Panc1 (cell line): Measurements from ENCODE around the gene N4BP3. TPM values are rescaled to one million over a fixed set of nuclear protein-coding genes. Genes with fewer than 3 reads are reported as not detected.
"Not testable (repeated sequence)": the region's sequence is repeated elsewhere in the genome, so short reads cannot be mapped to it uniquely, and the experiment has no call there.

ENCODE experiments used
- ATAC-seq: fragments of 200-7000 bp; cut with Tn5 transposase; 2 replicates; pipeline ENCODE4 v1.9.1; 2020; ENCODE audit warnings: mild to moderate bottlenecking, moderate library complexity
- BruUV-seq: library from RNA; stranded (reverse); fragments of 400-500 nt; replicated peaks from 2 replicates; lab custom pipeline; 2021; lab: Mats Ljungman, UMichigan
- CTCF ChIA-PET: fragments of 300-600 bp; sonication (Branson Sonifier 250); formaldehyde crosslinking; loops from one replicate; lab custom pipeline; 2022; ENCODE audit warnings: antibody characterized with exemption; lab: Charles Lee
- POLR2A ChIA-PET: fragments of 300-600 bp; sonication (Branson Sonifier 250); formaldehyde crosslinking; loops from one replicate; lab custom pipeline; 2022; ENCODE audit warnings: antibody characterized with exemption; lab: Charles Lee
- DNase-seq: peaks from one replicate; pipeline ENCODE4 v3.0.0-alpha.2; 2010; ENCODE audit warnings: low read depth, low spot score
- H3K27ac ChIP-seq: 2 replicates; pipeline ENCODE4 v1.5.1; 2011; ENCODE audit warnings: mild to moderate bottlenecking, low read length, inconsistent platforms
- H3K27me3 ChIP-seq: fragments of 200-500 bp; sonication (Bioruptor generic); 2 replicates; pipeline ENCODE4 v1.6.0; 2014; ENCODE audit warnings: low read length, inconsistent platforms; ENCODE audit not compliant: control insufficient read depth, insufficient read depth
- H3K36me3 ChIP-seq: fragments of 200-500 bp; sonication (Bioruptor generic); 2 replicates; pipeline ENCODE4 v1.5.1; 2014; ENCODE audit warnings: inconsistent platforms, mild to moderate bottlenecking, low read length, moderate library complexity; ENCODE audit not compliant: control insufficient read depth, insufficient read depth
- H3K4me1 ChIP-seq: 2 replicates; pipeline ENCODE4 v1.5.1; 2011; ENCODE audit warnings: inconsistent platforms, mild to moderate bottlenecking, low read length, moderate library complexity; ENCODE audit not compliant: control insufficient read depth, insufficient read depth
- H3K4me3 ChIP-seq, 2 experiments: 2 replicates each; pipeline ENCODE4 v1.5.1; 2011 to 2012; ENCODE audit warnings: low read depth in 2 of 2, low read length in 2 of 2, mild to moderate bottlenecking in 2 of 2, inconsistent platforms in 1 of 2, moderate library complexity in 1 of 2
- H3K9me3 ChIP-seq: fragments of 200-500 bp; sonication (Bioruptor generic); 2 replicates; pipeline ENCODE4 v1.5.1; 2014; ENCODE audit warnings: low read depth, mild to moderate bottlenecking, inconsistent platforms, low read length, moderate library complexity; ENCODE audit not compliant: control insufficient read depth, insufficient read depth
- POLR2AphosphoS5 ChIP-seq: IDR thresholded peaks from 2 replicates; pipeline ENCODE4 v1.6.1; 2012; ENCODE audit warnings: mild to moderate bottlenecking, low read depth, low read length, moderate library complexity
- SIN3A ChIP-seq: IDR thresholded peaks from 2 replicates; pipeline ENCODE4 v1.6.1; 2012; ENCODE audit warnings: low read depth, mild to moderate bottlenecking, low read length, moderate library complexity, borderline replicate concordance; ENCODE audit not compliant: insufficient read depth
- TCF7L2 ChIP-seq: IDR thresholded peaks from 2 replicates; pipeline ENCODE4 v1.6.1; 2011; ENCODE audit warnings: mild to moderate bottlenecking, low read depth, low read length, inconsistent platforms
- in situ Hi-C: cut with HindIII; loops from 2 replicates; pipeline ENCODE4 v1.10.0; 2016; ENCODE audit warnings: low sequenced_read_pairs, low pct_unique_long_range_greater_than_20kb
- intact Hi-C: fragments of 100-400 bp; cut with micrococcal nuclease; formaldehyde crosslinking; loops from one replicate; pipeline ENCODE4 v1.10.0; 2022; ENCODE audit not compliant: unreplicated experiment
- total RNA-seq: library from RNA; stranded (reverse); gene quantifications from one replicate; pipeline ENCODE4 v1.2.1, GENCODE V29; 2021; ENCODE audit not compliant: unreplicated experiment
- TF ChIP-seq, protein P1 (sequence below), 2 experiments: IDR thresholded peaks; 2 replicates each; pipeline ENCODE4 v1.6.1; 2011 to 2012; ENCODE audit warnings: low read depth in 2 of 2, control low read depth in 1 of 2, low read length in 1 of 2, mild to moderate bottlenecking in 1 of 2, moderate library complexity in 1 of 2; ENCODE audit not compliant: insufficient read depth in 1 of 2
- TF ChIP-seq, protein P2 (sequence below): fragments of 450-650 bp; IDR thresholded peaks from 2 replicates; pipeline ENCODE4 v1.5.1; 2017; ENCODE audit warnings: mild to moderate bottlenecking

The N4BP3 gene
- total RNA-seq, 1 experiment from 2014 or later: 2.3 TPM

DNA sequence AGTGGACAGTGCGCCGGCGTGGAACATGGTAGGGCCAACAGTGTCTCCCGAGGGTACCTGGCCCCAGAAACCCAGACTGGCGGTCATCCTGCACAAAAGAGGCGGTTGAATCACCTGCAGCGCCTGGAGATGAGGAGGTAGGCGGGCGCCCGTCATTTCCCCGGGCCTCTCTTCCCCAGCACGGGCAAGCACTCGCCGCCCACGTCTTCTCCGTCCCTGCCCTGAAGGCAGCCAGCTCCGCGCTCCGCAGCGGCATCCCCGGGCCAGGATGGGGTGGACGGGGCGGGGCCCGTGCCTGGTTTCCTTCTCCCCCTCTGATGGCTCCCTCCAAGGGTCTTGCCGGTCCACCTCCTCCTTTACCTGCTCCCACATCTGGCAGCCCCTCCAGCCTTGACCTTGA lies 27.1 kb upstream of the N4BP3 start:
- ATAC-seq: peak; percentile 72
- H3K4me3 ChIP-seq: peak overlapping the region; percentile 10 to 41
- H3K9me3 ChIP-seq: no peaks in the 10 kb centered on the region
- POLR2A ChIA-PET: no interaction called here
- intact Hi-C loops: no loop called here
- TF ChIP-seq POLR2AphosphoS5 (no peak), TCF7L2 (no peak), SIN3A (no peak)
- TF ChIP-seq, protein P1, sequence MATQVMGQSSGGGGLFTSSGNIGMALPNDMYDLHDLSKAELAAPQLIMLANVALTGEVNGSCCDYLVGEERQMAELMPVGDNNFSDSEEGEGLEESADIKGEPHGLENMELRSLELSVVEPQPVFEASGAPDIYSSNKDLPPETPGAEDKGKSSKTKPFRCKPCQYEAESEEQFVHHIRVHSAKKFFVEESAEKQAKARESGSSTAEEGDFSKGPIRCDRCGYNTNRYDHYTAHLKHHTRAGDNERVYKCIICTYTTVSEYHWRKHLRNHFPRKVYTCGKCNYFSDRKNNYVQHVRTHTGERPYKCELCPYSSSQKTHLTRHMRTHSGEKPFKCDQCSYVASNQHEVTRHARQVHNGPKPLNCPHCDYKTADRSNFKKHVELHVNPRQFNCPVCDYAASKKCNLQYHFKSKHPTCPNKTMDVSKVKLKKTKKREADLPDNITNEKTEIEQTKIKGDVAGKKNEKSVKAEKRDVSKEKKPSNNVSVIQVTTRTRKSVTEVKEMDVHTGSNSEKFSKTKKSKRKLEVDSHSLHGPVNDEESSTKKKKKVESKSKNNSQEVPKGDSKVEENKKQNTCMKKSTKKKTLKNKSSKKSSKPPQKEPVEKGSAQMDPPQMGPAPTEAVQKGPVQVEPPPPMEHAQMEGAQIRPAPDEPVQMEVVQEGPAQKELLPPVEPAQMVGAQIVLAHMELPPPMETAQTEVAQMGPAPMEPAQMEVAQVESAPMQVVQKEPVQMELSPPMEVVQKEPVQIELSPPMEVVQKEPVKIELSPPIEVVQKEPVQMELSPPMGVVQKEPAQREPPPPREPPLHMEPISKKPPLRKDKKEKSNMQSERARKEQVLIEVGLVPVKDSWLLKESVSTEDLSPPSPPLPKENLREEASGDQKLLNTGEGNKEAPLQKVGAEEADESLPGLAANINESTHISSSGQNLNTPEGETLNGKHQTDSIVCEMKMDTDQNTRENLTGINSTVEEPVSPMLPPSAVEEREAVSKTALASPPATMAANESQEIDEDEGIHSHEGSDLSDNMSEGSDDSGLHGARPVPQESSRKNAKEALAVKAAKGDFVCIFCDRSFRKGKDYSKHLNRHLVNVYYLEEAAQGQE (IDR thresholded peaks at IDR 0.05; ENCODE audit: insufficient read depth in 1 of 2, low read depth in 2 of 2, low read length in 1 of 2): no peak
- CTCF ChIA-PET: no interaction called here
- in situ Hi-C loops: no loop called here
- no peak for DNase-seq
- BruUV-seq: no TSS peak
- H3K27me3 ChIP-seq: no peaks in the 10 kb centered on the region
- no peak overlapping the region for H3K27ac ChIP-seq
- no peaks in the 10 kb centered on the region for H3K36me3 ChIP-seq
- no peaks in the 10 kb centered on the region for H3K4me1 ChIP-seq

DNA sequence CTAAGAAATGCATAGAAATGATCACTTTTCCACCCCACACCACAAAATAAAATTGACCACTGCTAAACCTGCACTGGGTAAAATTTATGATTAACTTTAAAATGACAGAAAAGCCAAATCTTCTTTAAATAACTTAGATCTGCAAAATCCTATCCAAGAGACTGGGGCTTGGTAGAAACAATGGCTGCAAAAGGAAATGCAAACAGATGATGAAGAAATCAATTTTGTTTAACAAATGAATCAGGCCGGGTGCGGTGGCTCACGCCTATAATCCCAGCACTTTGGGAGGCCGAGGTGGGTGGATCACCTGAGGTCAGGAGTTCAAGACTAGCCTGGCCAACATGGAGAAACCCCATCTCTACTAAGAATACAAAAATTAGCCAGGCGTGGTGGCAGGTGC lies 26.1 kb upstream of the N4BP3 start:
- H3K36me3 ChIP-seq, ATAC-seq: not testable (repeated sequence)

DNA sequence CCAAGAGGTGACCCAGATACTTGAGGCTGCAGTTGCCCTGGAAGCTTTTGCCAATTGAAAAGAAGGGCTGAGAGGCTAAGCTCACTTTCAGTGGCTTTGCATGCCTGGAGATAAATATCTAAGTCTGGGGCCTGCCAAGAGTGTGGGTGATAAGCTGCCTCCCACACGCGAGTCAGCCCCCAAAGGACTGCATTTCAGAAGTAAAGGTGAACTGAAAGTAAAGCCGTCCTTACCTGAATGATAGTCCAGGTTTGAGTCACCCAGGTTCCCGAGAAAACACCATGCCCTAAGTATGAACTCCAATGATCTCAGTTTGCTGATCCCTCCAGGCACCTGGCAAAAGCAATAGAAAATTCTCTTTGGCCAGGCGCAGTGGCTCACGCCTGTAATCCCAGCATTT lies 22.5 kb upstream of the N4BP3 start:
- Histone ChIP-seq H3K9me3 (no peaks in the 10 kb centered on the region), H3K4me1 (no peaks in the 10 kb centered on the region), H3K27me3 (no peaks in the 10 kb centered on the region), H3K27ac (no peak overlapping the region), H3K4me3 (no peak overlapping the region), H3K36me3 (no peaks in the 10 kb centered on the region)
- ATAC-seq (no peak), DNase-seq (no peak)
- CTCF ChIA-PET: no interaction called here
- BruUV-seq: no TSS peak
- in situ Hi-C loops (no loop called here), intact Hi-C loops (no loop called here)
- POLR2A ChIA-PET: no interaction called here
- TF ChIP-seq, protein P2, sequence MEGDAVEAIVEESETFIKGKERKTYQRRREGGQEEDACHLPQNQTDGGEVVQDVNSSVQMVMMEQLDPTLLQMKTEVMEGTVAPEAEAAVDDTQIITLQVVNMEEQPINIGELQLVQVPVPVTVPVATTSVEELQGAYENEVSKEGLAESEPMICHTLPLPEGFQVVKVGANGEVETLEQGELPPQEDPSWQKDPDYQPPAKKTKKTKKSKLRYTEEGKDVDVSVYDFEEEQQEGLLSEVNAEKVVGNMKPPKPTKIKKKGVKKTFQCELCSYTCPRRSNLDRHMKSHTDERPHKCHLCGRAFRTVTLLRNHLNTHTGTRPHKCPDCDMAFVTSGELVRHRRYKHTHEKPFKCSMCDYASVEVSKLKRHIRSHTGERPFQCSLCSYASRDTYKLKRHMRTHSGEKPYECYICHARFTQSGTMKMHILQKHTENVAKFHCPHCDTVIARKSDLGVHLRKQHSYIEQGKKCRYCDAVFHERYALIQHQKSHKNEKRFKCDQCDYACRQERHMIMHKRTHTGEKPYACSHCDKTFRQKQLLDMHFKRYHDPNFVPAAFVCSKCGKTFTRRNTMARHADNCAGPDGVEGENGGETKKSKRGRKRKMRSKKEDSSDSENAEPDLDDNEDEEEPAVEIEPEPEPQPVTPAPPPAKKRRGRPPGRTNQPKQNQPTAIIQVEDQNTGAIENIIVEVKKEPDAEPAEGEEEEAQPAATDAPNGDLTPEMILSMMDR: no peak
- no peak for TF ChIP-seq TCF7L2
- TF ChIP-seq, protein P1 (IDR thresholded peaks at IDR 0.05; ENCODE audit: insufficient read depth in 1 of 2, low read depth in 2 of 2, low read length in 1 of 2): no peak

More for the DNA sequence above, 26.1 kb upstream of the N4BP3 start:
- CTCF ChIA-PET, BruUV-seq, H3K27me3 ChIP-seq, POLR2A ChIA-PET, in situ Hi-C loops, H3K27ac ChIP-seq, H3K4me3 ChIP-seq, DNase-seq, H3K4me1 ChIP-seq, H3K9me3 ChIP-seq, intact Hi-C loops: not testable (repeated sequence)
